RWPE2 (cell line): Measurements from ENCODE around the gene RNH1.

Source experiments
- ATAC-seq: fragments of 200-7000 bp; cut with Tn5 transposase; 3 replicates; pipeline ENCODE4 v1.9.1; 2021; ENCODE audit warnings: low read depth
- DNase-seq: peaks from one replicate; pipeline ENCODE4 v3.0.0-alpha.2; 2020; ENCODE audit warnings: low spot score
- H3K27ac ChIP-seq: fragments of 450-650 bp; 2 replicates; pipeline ENCODE4 v1.5.1; 2017; ENCODE audit warnings: mild to moderate bottlenecking; ENCODE audit not compliant: poor library complexity, severe bottlenecking
- H3K27me3 ChIP-seq: fragments of 250-450 bp; sonication (Bioruptor Pico); 2 replicates; pipeline ENCODE4 v1.5.1; 2021; ENCODE audit warnings: mild to moderate bottlenecking, moderate library complexity; ENCODE audit not compliant: insufficient read depth, poor library complexity, severe bottlenecking
- H3K36me3 ChIP-seq: fragments of 250-450 bp; sonication (Bioruptor Pico); 2 replicates; pipeline ENCODE4 v1.5.1; 2020; ENCODE audit warnings: low read depth, mild to moderate bottlenecking, moderate library complexity
- H3K4me1 ChIP-seq: fragments of 250-450 bp; sonication (Bioruptor Pico); 2 replicates; pipeline ENCODE4 v1.5.1; 2021; ENCODE audit warnings: mild to moderate bottlenecking, moderate library complexity; ENCODE audit not compliant: insufficient read depth, poor library complexity, severe bottlenecking
- H3K4me3 ChIP-seq: fragments of 250-450 bp; sonication (Bioruptor Pico); 2 replicates; pipeline ENCODE4 v1.5.1; 2021; ENCODE audit warnings: mild to moderate bottlenecking, moderate library complexity; ENCODE audit not compliant: severe bottlenecking
- H3K9me3 ChIP-seq: fragments of 250-450 bp; sonication (Bioruptor Pico); 2 replicates; pipeline ENCODE4 v1.5.1; 2021; ENCODE audit warnings: mild to moderate bottlenecking, moderate library complexity; ENCODE audit not compliant: severe bottlenecking
- CTCF ChIP-seq: fragments of 450-650 bp; IDR thresholded peaks from one replicate; pipeline ENCODE4 v1.5.1; 2017; ENCODE audit warnings: mild to moderate bottlenecking, moderate library complexity; ENCODE audit not compliant: poor library complexity, severe bottlenecking

The RNH1 gene

GRCh38 chr11:455566-456147 is 51.4 kb downstream of the RNH1 start:
- H3K27ac ChIP-seq = no peak overlapping the region
- DNase-seq = peak; percentile 54
- H3K27me3 ChIP-seq = no peaks in the 10 kb centered on the region
- H3K9me3 ChIP-seq = no peaks in the 10 kb centered on the region
- no peak overlapping the region for H3K4me3 ChIP-seq
- H3K4me1 ChIP-seq = no peaks in the 10 kb centered on the region
- no peak for TF ChIP-seq CTCF
- no peak for ATAC-seq
- peaks cover 26% of the 10 kb centered on the region for H3K36me3 ChIP-seq

GRCh38 chr11:454801-455565 is 52.1 kb downstream of the RNH1 start:
- Histone ChIP-seq H3K4me3 (no peak overlapping the region), H3K4me1 (no peaks in the 10 kb centered on the region), H3K36me3 (peaks cover 21% of the 10 kb centered on the region), H3K27ac (no peak overlapping the region), H3K9me3 (no peaks in the 10 kb centered on the region), H3K27me3 (no peaks in the 10 kb centered on the region)
- ATAC-seq = no peak
- TF ChIP-seq CTCF = no peak
- no peak for DNase-seq

GRCh38 chr11:454043-454442 is 53.0 kb downstream of the RNH1 start:
- H3K4me1 ChIP-seq = no peaks in the 10 kb centered on the region
- no peak overlapping the region for H3K4me3 ChIP-seq
- TF ChIP-seq CTCF = no peak
- no peak for DNase-seq
- no peak overlapping the region for H3K27ac ChIP-seq
- no peak for ATAC-seq
- peaks cover 17% of the 10 kb centered on the region; the same call in 1 of the 2 replicates for H3K36me3 ChIP-seq
- no peaks in the 10 kb centered on the region for H3K27me3 ChIP-seq
- H3K9me3 ChIP-seq = no peaks in the 10 kb centered on the region

GRCh38 chr11:453564-453963 is 53.5 kb downstream of the RNH1 start:
- Histone ChIP-seq H3K27ac (no peak overlapping the region), H3K9me3 (no peaks in the 10 kb centered on the region), H3K4me1 (no peaks in the 10 kb centered on the region), H3K36me3 (peaks cover 17% of the 10 kb centered on the region; the same call in 1 of the 2 replicates), H3K27me3 (no peaks in the 10 kb centered on the region), H3K4me3 (no peak overlapping the region)
- no peak for TF ChIP-seq CTCF
- DNase-seq (no peak), ATAC-seq (no peak)

DNA sequence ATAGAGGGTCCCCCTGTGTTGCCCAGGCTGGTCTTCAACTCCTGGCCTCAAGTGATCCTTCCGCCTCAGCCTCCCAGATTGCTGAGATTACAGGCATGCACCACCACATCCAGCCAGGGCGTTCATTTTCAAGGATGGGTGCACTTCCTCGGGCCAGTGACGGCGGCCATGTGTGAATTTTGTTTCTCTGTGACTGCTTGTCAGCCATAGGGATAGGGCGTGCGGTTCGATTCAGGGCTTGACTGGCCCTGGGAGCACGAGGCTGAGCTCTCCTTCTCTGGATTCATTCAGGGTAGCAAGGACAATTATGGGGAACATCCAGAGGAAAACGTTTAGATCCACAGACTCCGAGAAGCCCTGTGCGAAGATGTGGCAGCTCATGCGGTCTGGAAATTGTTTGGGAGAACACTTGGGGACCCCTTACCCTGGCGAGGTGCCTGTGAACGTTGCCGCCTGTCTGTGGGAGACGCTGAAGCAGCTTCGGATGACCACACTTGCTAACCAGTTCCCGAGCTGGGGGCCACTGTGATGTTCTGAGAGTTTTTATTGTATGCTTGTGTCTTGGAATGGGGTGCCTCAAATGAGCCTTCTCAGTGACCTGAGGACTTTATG is 54.0 kb downstream of the RNH1 start:
- TF ChIP-seq CTCF = no peak
- Histone ChIP-seq H3K4me3 (no peak overlapping the region), H3K9me3 (no peaks in the 10 kb centered on the region), H3K36me3 (peaks cover 17% of the 10 kb centered on the region; the same call in 1 of the 2 replicates), H3K27ac (no peak overlapping the region), H3K4me1 (no peaks in the 10 kb centered on the region), H3K27me3 (no peaks in the 10 kb centered on the region)
- DNase-seq (no peak), ATAC-seq (no peak)
